CD4-positive, alpha-beta T cell (primary cell): ENCODE results near the gene SRBD1. TPM values are rescaled to one million over a fixed set of nuclear protein-coding genes. Genes with fewer than 3 reads are reported as not detected.

Experiments used
- ATAC-seq: fragments of 200-7000 bp; cut with Tn5 transposase; one replicate; pipeline ENCODE4 v1.10.0; 2022; ENCODE audit warnings: mild to moderate bottlenecking; ENCODE audit not compliant: poor library complexity
- CTCF ChIA-PET: fragments of 350-600 bp; sonication (Branson Sonifier 250); formaldehyde crosslinking; loops from one replicate; lab custom pipeline; 2021; ENCODE audit warnings: antibody characterized with exemption, inconsistent platforms; lab: Charles Lee
- POLR2A ChIA-PET: fragments of 350-600 bp; sonication (Branson Sonifier 250); formaldehyde crosslinking; loops from one replicate; lab custom pipeline; 2021; ENCODE audit warnings: antibody characterized with exemption, inconsistent platforms; lab: Charles Lee
- DNase-seq, 14 experiments: peaks; one replicate each; pipeline ENCODE4 v3.0.0-alpha.2; 2013 to 2020; ENCODE audit warnings: mixed read lengths in 2 of 14
- H3K27ac ChIP-seq, 2 donors: one replicate each; pipeline versions ENCODE4 v1.5.1 to v1.7.0; 2013; ENCODE audit warnings: low read length in 2 of 2, low read depth in 1 of 2, mild to moderate bottlenecking in 1 of 2
- H3K27me3 ChIP-seq, 2 experiments: 1 replicate in 1 of 2; 2 replicates in 1 of 2; pipeline versions ENCODE4 v1.6.1 to v1.7.0; 2013; ENCODE audit warnings: low read length in 2 of 2, control low read depth in 1 of 2, mild to moderate bottlenecking in 1 of 2, moderate library complexity in 1 of 2; ENCODE audit not compliant: insufficient read depth in 2 of 2, control insufficient read depth in 1 of 2
- H3K36me3 ChIP-seq: one replicate; pipeline ENCODE4 v1.6.1; 2013; ENCODE audit warnings: low read length, control low read depth; ENCODE audit not compliant: insufficient read depth
- H3K4me1 ChIP-seq: one replicate; pipeline ENCODE4 v1.6.1; 2013; ENCODE audit warnings: low read length, control low read depth; ENCODE audit not compliant: insufficient read depth
- H3K4me3 ChIP-seq: one replicate; pipeline ENCODE4 v1.5.1; 2013; ENCODE audit warnings: mild to moderate bottlenecking, low read length, moderate library complexity
- H3K9me3 ChIP-seq, 2 experiments: 1 replicate in 1 of 2; 2 replicates in 1 of 2; pipeline versions ENCODE4 v1.6.1 to v1.7.0; 2013; ENCODE audit warnings: low read length in 2 of 2, mild to moderate bottlenecking in 2 of 2, control low read depth in 1 of 2, moderate library complexity in 1 of 2; ENCODE audit not compliant: control insufficient read depth in 1 of 2, insufficient read depth in 1 of 2
- H3K27ac Mint-ChIP-seq: one replicate; pipeline ENCODE4 v1.8.0; 2020; ENCODE audit warnings: mixed read lengths
- H3K27me3 Mint-ChIP-seq: one replicate; pipeline ENCODE4 v1.8.0; 2021; ENCODE audit warnings: mixed read lengths
- H3K36me3 Mint-ChIP-seq: one replicate; pipeline ENCODE4 v1.8.0; 2021; ENCODE audit warnings: low read depth, mixed read lengths
- H3K4me1 Mint-ChIP-seq: one replicate; pipeline ENCODE4 v1.8.0; 2021; ENCODE audit warnings: low read depth, mixed read lengths
- H3K4me3 Mint-ChIP-seq: one replicate; pipeline ENCODE4 v1.8.0; 2020; ENCODE audit warnings: mild to moderate bottlenecking, mixed read lengths
- H3K9me3 Mint-ChIP-seq: one replicate; pipeline ENCODE4 v1.8.0; 2020; ENCODE audit warnings: mixed read lengths
- intact Hi-C, 2 experiments: fragments of 100-400 bp; cut with DNase I in 1 of 2; cut with micrococcal nuclease in 1 of 2; formaldehyde crosslinking; loops; one replicate each; pipeline versions ENCODE4 v1.15.1 to v1.9.0; 2023 to 2025; cut with DNase I, micrococcal nuclease
- total RNA-seq, 174 experiments: library from RNA in 2 of 174; stranded (reverse) in 2 of 174; gene quantifications; one replicate each; pipeline ENCODE4 v1.2.3 and lab custom pipeline; 2021 to 2026
- TF ChIP-seq, protein P1 (sequence below): fragments of 200-600 bp; IDR thresholded peaks from one replicate; pipeline ENCODE4 v1.8.0; 2022; ENCODE audit warnings: antibody characterized with exemption, mild to moderate bottlenecking

The SRBD1 gene
- total RNA-seq, 2 experiments from 2014 or later, result 14.2 to 16.0 TPM

DNA sequence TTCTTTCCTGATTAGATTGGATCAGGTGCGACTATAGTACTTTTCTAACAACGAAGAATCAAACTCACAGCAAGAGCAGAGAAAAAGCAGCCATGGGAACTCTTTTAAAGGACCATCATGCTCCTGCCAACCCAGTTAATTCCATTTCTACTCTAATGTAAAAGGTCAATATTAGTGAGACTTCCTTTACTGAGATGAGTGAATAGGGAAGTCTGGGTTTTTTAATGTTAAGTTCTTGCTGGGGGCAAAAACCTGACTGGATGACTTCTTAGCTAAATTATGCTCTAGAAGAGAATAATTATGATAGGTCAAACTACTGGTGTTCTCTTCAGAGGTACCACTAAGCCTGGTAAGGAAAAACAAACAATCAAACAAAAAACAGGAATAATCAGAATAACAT, 8.4 kb downstream of the SRBD1 start:
- TF ChIP-seq, protein P1, sequence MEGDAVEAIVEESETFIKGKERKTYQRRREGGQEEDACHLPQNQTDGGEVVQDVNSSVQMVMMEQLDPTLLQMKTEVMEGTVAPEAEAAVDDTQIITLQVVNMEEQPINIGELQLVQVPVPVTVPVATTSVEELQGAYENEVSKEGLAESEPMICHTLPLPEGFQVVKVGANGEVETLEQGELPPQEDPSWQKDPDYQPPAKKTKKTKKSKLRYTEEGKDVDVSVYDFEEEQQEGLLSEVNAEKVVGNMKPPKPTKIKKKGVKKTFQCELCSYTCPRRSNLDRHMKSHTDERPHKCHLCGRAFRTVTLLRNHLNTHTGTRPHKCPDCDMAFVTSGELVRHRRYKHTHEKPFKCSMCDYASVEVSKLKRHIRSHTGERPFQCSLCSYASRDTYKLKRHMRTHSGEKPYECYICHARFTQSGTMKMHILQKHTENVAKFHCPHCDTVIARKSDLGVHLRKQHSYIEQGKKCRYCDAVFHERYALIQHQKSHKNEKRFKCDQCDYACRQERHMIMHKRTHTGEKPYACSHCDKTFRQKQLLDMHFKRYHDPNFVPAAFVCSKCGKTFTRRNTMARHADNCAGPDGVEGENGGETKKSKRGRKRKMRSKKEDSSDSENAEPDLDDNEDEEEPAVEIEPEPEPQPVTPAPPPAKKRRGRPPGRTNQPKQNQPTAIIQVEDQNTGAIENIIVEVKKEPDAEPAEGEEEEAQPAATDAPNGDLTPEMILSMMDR, result no peak
- Mint-ChIP-seq H3K9me3 (no peaks in the 10 kb centered on the region), H3K27me3 (no peaks in the 10 kb centered on the region), H3K4me3 (no peak overlapping the region), H3K4me1 (peaks cover 11% of the 10 kb centered on the region), H3K36me3 (peaks cover 72% of the 10 kb centered on the region), H3K27ac (no peak overlapping the region)
- H3K27me3 ChIP-seq, result no peaks in the 10 kb centered on the region
- intact Hi-C loops, result no loop called here
- DNase-seq (no peak), ATAC-seq (no peak)
- H3K9me3 ChIP-seq, result no peaks in the 10 kb centered on the region
- no peaks in the 10 kb centered on the region for H3K4me1 ChIP-seq
- H3K27ac ChIP-seq, result no peak overlapping the region
- ChIA-PET CTCF (interaction anchor here (1.3 kb wide), 1 partner anchor 14 kb away, joined by 3 read pairs; no protein-coding TSS in a partner anchor), POLR2A (interaction anchor here (1.0 kb wide), 1 partner anchor 35 kb away, joined by 5 read pairs; no protein-coding TSS in a partner anchor)
- peaks cover 31% of the 10 kb centered on the region for H3K36me3 ChIP-seq
- H3K4me3 ChIP-seq, result no peak overlapping the region

DNA sequence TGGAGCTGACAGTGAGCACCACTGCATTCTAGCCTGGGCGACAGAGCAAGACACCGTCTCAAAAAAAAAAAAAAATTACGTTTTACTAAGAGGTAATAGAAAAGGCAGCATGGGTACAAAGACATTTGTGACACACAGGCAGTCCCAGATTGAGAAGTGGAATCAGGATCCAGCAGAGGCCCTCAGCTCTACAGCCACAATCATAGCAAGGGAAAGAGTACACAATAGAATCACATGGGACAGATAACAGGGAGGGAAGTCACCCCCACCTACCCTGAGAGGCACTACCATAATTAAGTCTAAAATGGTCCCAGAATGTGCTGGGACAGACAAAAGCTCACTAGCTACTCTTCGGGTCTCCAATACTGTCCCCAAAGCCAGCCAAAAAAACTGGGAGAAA, 12.5 kb downstream of the SRBD1 start:
- ATAC-seq (no peak), DNase-seq (no peak)
- H3K27ac ChIP-seq, result no peak overlapping the region
- intact Hi-C loops, result no loop called here
- TF ChIP-seq, protein P1, result no peak
- Mint-ChIP-seq H3K4me1 (peaks cover 9% of the 10 kb centered on the region), H3K36me3 (peaks cover 90% of the 10 kb centered on the region), H3K4me3 (no peak overlapping the region), H3K9me3 (no peaks in the 10 kb centered on the region), H3K27ac (no peak overlapping the region), H3K27me3 (no peaks in the 10 kb centered on the region)
- CTCF ChIA-PET, result no interaction called here
- H3K27me3 ChIP-seq, result no peaks in the 10 kb centered on the region
- POLR2A ChIA-PET, result no interaction called here
- no peaks in the 10 kb centered on the region for H3K9me3 ChIP-seq
- H3K4me1 ChIP-seq, result no peaks in the 10 kb centered on the region
- no peak overlapping the region for H3K4me3 ChIP-seq
- peaks cover 33% of the 10 kb centered on the region for H3K36me3 ChIP-seq

DNA sequence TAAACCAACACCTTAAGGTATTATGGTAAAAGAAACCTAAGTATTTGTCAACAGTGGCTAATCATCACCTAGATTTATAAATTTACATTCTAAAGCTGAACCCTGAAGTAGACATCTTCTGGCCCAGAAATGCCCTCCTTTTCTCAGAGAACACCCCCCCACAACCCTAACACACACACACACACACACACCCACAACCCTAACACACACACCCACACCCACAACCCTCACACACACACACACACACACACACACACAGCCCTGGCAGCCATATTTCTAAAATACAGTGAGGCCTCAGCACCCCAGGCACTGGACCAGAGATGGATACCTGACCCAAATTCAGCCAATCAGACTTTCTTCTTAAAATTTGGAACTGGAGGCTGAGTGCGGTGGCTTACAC, 14.3 kb downstream of the SRBD1 start:
- ChIA-PET CTCF (no interaction called here), POLR2A (no interaction called here)
- Histone ChIP-seq H3K27ac (no peak overlapping the region), H3K36me3 (peaks cover 29% of the 10 kb centered on the region), H3K4me3 (no peak overlapping the region), H3K4me1 (no peaks in the 10 kb centered on the region), H3K27me3 (no peaks in the 10 kb centered on the region), H3K9me3 (no peaks in the 10 kb centered on the region)
- TF ChIP-seq, protein P1, result no peak
- DNase-seq (no peak), ATAC-seq (no peak)
- Mint-ChIP-seq H3K27me3 (no peaks in the 10 kb centered on the region), H3K4me3 (no peak overlapping the region), H3K4me1 (peaks cover 9% of the 10 kb centered on the region), H3K9me3 (no peaks in the 10 kb centered on the region), H3K36me3 (peaks cover 87% of the 10 kb centered on the region), H3K27ac (no peak overlapping the region)
- intact Hi-C loops, result no loop called here
